DMS114 treated with DMSO at 0.1 percent for 48 hours (cell line): Measurements from ENCODE around the gene IFI27L1.

Experiments used
- DNase-seq: peaks from one replicate; lab custom pipeline; 2025; ENCODE audit not compliant: unreplicated experiment; lab: John Stamatoyannopoulos, UW

Gene IFI27L1

GRCh38 chr14:94077823-94078222 lies 3.3 kb upstream of the IFI27L1 start:
- DNase-seq: no peak

GRCh38 chr14:94079891-94080620 lies 1.1 kb upstream of the IFI27L1 start:
- no peak for DNase-seq

- no peak for DNase-seq
Observed at GRCh38 chr14:94081386-94081820, 293 bp downstream of the IFI27L1 start.

- DNase-seq: no peak
Observed at GRCh38 chr14:94087891-94088290, 6.8 kb downstream of the IFI27L1 start.

GRCh38 chr14:94088516-94088915 lies 7.4 kb downstream of the IFI27L1 start:
- no peak for DNase-seq

- DNase-seq: no peak
Observed at GRCh38 chr14:94089479-94089878, 8.4 kb downstream of the IFI27L1 start.

- DNase-seq: no peak
Observed at GRCh38 chr14:94093418-94093817, 12.3 kb downstream of the IFI27L1 start.

GRCh38 chr14:94097091-94097490 lies 16.0 kb downstream of the IFI27L1 start:
- no peak for DNase-seq

GRCh38 chr14:94098326-94098992 lies 17.3 kb downstream of the IFI27L1 start:
- DNase-seq: no peak

- no peak for DNase-seq
Observed at GRCh38 chr14:94099006-94099405, 17.9 kb downstream of the IFI27L1 start.

GRCh38 chr14:94100847-94101246 lies 19.7 kb downstream of the IFI27L1 start:
- DNase-seq: no peak

GRCh38 chr14:94101748-94102147 lies 20.6 kb downstream of the IFI27L1 start:
- DNase-seq: no peak

- no peak for DNase-seq
Observed at GRCh38 chr14:94102768-94103482, 21.8 kb downstream of the IFI27L1 start.

GRCh38 chr14:94103554-94104150 lies 22.5 kb downstream of the IFI27L1 start:
- no peak for DNase-seq

GRCh38 chr14:94104731-94105130 lies 23.6 kb downstream of the IFI27L1 start:
- DNase-seq: no peak

- DNase-seq: no peak
Observed at GRCh38 chr14:94109915-94110250, 28.8 kb downstream of the IFI27L1 start.

- DNase-seq: no peak
Observed at GRCh38 chr14:94110552-94111181, 29.6 kb downstream of the IFI27L1 start, which contains the start of gene IFI27. Gene IFI27 (plus strand): TSS chr14:94110736.

- DNase-seq: no peak
Observed at GRCh38 chr14:94111276-94112095, 30.4 kb downstream of the IFI27L1 start.

- no peak for DNase-seq
Observed at GRCh38 chr14:94112513-94113063, 31.5 kb downstream of the IFI27L1 start.

- no peak for DNase-seq
Observed at GRCh38 chr14:94113073-94113472, 32.0 kb downstream of the IFI27L1 start.
